PFSK-1 (cell line): ENCODE measurements around the gene ENOPH1.

Experiments
- POLR2AphosphoS5 ChIP-seq: IDR thresholded peaks from 2 replicates; pipeline ENCODE4 v1.6.1; 2012; ENCODE audit warnings: low read depth, mild to moderate bottlenecking, control low read depth, low read length, moderate library complexity
- REST ChIP-seq, 2 experiments: IDR thresholded peaks; 2 replicates each; pipeline versions ENCODE4 v1.6.1 to v1.8.0; 2011 to 2012; ENCODE audit warnings: low read depth in 2 of 2, low read length in 2 of 2, control low read depth in 1 of 2, inconsistent platforms in 1 of 2, mild to moderate bottlenecking in 1 of 2, moderate library complexity in 1 of 2; ENCODE audit not compliant: insufficient read depth in 1 of 2
- TAF1 ChIP-seq: IDR thresholded peaks from 2 replicates; pipeline ENCODE4 v1.6.1; 2012; ENCODE audit warnings: low read length, control low read depth, borderline replicate concordance; ENCODE audit not compliant: insufficient read depth

- TF ChIP-seq POLR2AphosphoS5 (no peak), REST (IDR thresholded peaks at IDR 0.05; ENCODE audit: insufficient read depth in 1 of 2, low read depth in 2 of 2, low read length in 2 of 2) (no peak), TAF1 (no peak)
Observed at GRCh38 chr4:82433791-82434190, 3.4 kb downstream of the ENOPH1 start.
